ENCODE results near the gene PRKCE. TPM values are rescaled to one million over a fixed set of nuclear protein-coding genes. Genes with fewer than 3 reads are reported as not detected.

The PRKCE gene
- total and polyA plus RNA-seq, 3 donors from 2014 or later, result 27.4 to 35.8 (median 33.1) TPM

DNA sequence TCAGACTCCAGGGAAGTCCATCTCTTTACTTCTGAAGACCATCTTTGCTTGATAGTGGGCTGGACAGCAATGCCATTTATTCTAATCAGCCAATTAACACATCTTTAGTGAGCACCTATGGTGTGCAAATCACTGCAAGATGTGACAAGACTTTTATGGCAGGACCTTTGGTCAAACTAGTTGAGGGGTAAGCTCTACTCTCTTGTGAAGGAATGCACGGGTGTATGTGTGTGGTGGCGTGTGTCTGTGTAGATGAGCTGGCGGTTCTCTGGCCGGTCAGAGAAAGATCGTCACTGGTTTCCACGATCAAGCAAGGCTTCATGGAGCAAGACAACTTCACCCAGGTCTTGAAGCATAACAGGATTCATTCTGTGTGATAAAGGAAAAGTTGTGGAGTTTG lies 364.6 kb downstream of the PRKCE start:
- no peak for DNase-seq
- 96 to 97% methylated on average over 6 of the region's 6 CpGs for WGBS, 2 donors
- no peak overlapping the region for H3K4me3 ChIP-seq
- H3K27me3 ChIP-seq, result no peaks in the 10 kb centered on the region
- H3K4me1 ChIP-seq, result no peaks in the 10 kb centered on the region
- no peaks in the 10 kb centered on the region for H3K9me3 ChIP-seq
- H3K27ac ChIP-seq, result no peak overlapping the region
- no peaks in the 10 kb centered on the region for H3K36me3 ChIP-seq (ENCODE audit: low read depth, missing control alignments)
- TF ChIP-seq CTCF (IDR thresholded peaks at IDR 0.05) (no peak), POLR2A (IDR thresholded peaks at IDR 0.05) (no peak)
- intact Hi-C loops (cut with DNase I; ENCODE audit: low total_unique reads), result no loop called here

GRCh38 chr2:46018773-46019591 lies 367.5 kb downstream of the PRKCE start:
- Histone ChIP-seq H3K27ac (no peak overlapping the region), H3K9me3 (no peaks in the 10 kb centered on the region), H3K4me1 (no peaks in the 10 kb centered on the region), H3K4me3 (no peak overlapping the region), H3K27me3 (no peaks in the 10 kb centered on the region), H3K36me3 (ENCODE audit: low read depth, missing control alignments) (no peaks in the 10 kb centered on the region)
- DNase-seq, result no peak
- intact Hi-C loops (cut with DNase I; ENCODE audit: low total_unique reads), result no loop called here
- TF ChIP-seq CTCF (IDR thresholded peaks at IDR 0.05), result no peak
- TF ChIP-seq POLR2A (IDR thresholded peaks at IDR 0.05), result no peak
- WGBS, 2 donors, result 80 to 88% methylated on average over 10 of the region's 10 CpGs

DNA sequence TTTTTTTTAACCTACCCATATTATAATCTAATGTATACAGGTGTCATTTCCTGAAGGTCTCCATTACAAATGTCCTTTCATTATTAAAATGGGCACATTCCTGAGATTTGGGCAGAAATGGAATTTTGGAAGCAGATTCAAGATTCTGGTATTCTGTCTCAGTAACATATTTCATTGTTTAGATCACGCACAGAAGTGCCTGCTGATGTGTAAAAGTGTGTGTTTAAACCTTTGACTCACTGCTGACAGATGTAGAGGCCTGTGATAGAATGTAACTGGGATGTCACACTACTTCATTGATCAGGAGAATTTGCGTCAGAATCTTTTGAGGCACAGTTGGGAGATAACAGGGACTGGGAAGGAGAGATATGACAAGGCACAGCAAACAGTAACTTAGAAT lies 368.9 kb downstream of the PRKCE start:
- Histone ChIP-seq H3K27ac (no peak overlapping the region), H3K36me3 (ENCODE audit: low read depth, missing control alignments) (no peaks in the 10 kb centered on the region), H3K9me3 (no peaks in the 10 kb centered on the region), H3K27me3 (no peaks in the 10 kb centered on the region), H3K4me3 (no peak overlapping the region), H3K4me1 (no peaks in the 10 kb centered on the region)
- no peak for DNase-seq
- TF ChIP-seq POLR2A (IDR thresholded peaks at IDR 0.05) (no peak), CTCF (IDR thresholded peaks at IDR 0.05) (no peak)
- intact Hi-C loops (cut with DNase I; ENCODE audit: low total_unique reads), result no loop called here
- 95 to 100% methylated on average over 2 of the region's 2 CpGs for whole genome bisulfite sequencing, 2 donors

GRCh38 chr2:46023165-46023854 lies 371.8 kb downstream of the PRKCE start:
- intact Hi-C loops (cut with DNase I; ENCODE audit: low total_unique reads), result no loop called here
- Histone ChIP-seq H3K36me3 (ENCODE audit: low read depth, missing control alignments) (no peaks in the 10 kb centered on the region), H3K27ac (no peak overlapping the region), H3K4me1 (no peaks in the 10 kb centered on the region), H3K27me3 (no peaks in the 10 kb centered on the region), H3K4me3 (no peak overlapping the region), H3K9me3 (no peaks in the 10 kb centered on the region)
- WGBS, 2 donors, result 79 to 87% methylated on average over 3 of the region's 3 CpGs
- TF ChIP-seq CTCF (IDR thresholded peaks at IDR 0.05), result no peak
- no peak for TF ChIP-seq POLR2A (IDR thresholded peaks at IDR 0.05)
- DNase-seq, result no peak
